Embryonic facial prominence (tissue), 1 donor: ENCODE measurements around the gene PLIN4.
"Not testable (repeated sequence)": the region's sequence is repeated elsewhere in the genome, so short reads cannot be mapped to it uniquely, and the experiment has no call there.

Source experiments
- DNase-seq: peaks from one replicate; pipeline ENCODE4 v3.0.0-alpha.2; 2016; ENCODE audit errors: extremely low spot score

Gene PLIN4

GRCh38 chr19:4548238-4548584 is 29.9 kb upstream of the PLIN4 start:
- no peak for DNase-seq

GRCh38 chr19:4547303-4548237 is 29.3 kb upstream of the PLIN4 start:
- DNase-seq = no peak

- no peak for DNase-seq
These were observed 25.8 kb upstream of the PLIN4 start for GRCh38 chr19:4543842-4544647.

GRCh38 chr19:4542896-4543841 is 24.9 kb upstream of the PLIN4 start:
- DNase-seq = no peak

- not testable (repeated sequence) for DNase-seq
These were observed 23.5 kb upstream of the PLIN4 start for GRCh38 chr19:4541806-4542145.

- DNase-seq = no peak
These were observed 23.0 kb upstream of the PLIN4 start for GRCh38 chr19:4541114-4541805.

GRCh38 chr19:4539693-4540581 is 21.7 kb upstream of the PLIN4 start, which contains the start of gene LRG1:
LRG1 (minus strand) TSS chr19:4540036; CDS start chr19:4540013, 23 bp downstream.
- DNase-seq = no peak

- DNase-seq = no peak
These were observed 20.9 kb upstream of the PLIN4 start for GRCh38 chr19:4539169-4539692.

GRCh38 chr19:4538601-4538954 is 20.3 kb upstream of the PLIN4 start:
- no peak for DNase-seq

GRCh38 chr19:4537953-4538600 is 19.8 kb upstream of the PLIN4 start:
- DNase-seq = no peak

GRCh38 chr19:4536798-4537197 is 18.5 kb upstream of the PLIN4 start:
- no peak for DNase-seq

GRCh38 chr19:4534836-4535658 is 16.8 kb upstream of the PLIN4 start, which contains the start of gene PLIN5:
PLIN5 (minus strand) TSS chr19:4535224; CDS start chr19:4534074, 1,150 bp downstream.
- no peak for DNase-seq

GRCh38 chr19:4533835-4534424 is 15.6 kb upstream of the PLIN4 start:
- no peak for DNase-seq

GRCh38 chr19:4533334-4533733 is 15.0 kb upstream of the PLIN4 start:
- DNase-seq = no peak

- DNase-seq = no peak
These were observed 13.4 kb upstream of the PLIN4 start for GRCh38 chr19:4531562-4532165.

- DNase-seq = no peak
These were observed 11.7 kb upstream of the PLIN4 start for GRCh38 chr19:4529924-4530522.

GRCh38 chr19:4528843-4529242 is 10.6 kb upstream of the PLIN4 start:
- DNase-seq = no peak
